Frontal cortex (tissue), 4 donors: Measurements from ENCODE around the gene SMIM5. TPM values are rescaled to one million over a fixed set of nuclear protein-coding genes. Genes with fewer than 3 reads are reported as not detected.

Source experiments
- DNase-seq, 2 donors: peaks; one replicate each; pipeline ENCODE4 v3.0.0; 2012; ENCODE audit warnings: low spot score in 2 of 2
- FAIRE-seq: peaks from 2 replicates; lab custom pipeline; 2012; peaks lifted over from hg19 to GRCh38; lab: Jason Lieb, UNC
- total RNA-seq: library from RNA; depleted of rRNA; stranded (reverse); fragments of >200 nt; gene quantifications from one replicate; pipeline ENCODE4 v1.2.3, GENCODE V29; 2014
- donor health status: control.
- donor health status: control.
- donor health status: control.

SMIM5 gene
- total RNA-seq, 1 donor from 2014 or later, result under 0.01 TPM

DNA sequence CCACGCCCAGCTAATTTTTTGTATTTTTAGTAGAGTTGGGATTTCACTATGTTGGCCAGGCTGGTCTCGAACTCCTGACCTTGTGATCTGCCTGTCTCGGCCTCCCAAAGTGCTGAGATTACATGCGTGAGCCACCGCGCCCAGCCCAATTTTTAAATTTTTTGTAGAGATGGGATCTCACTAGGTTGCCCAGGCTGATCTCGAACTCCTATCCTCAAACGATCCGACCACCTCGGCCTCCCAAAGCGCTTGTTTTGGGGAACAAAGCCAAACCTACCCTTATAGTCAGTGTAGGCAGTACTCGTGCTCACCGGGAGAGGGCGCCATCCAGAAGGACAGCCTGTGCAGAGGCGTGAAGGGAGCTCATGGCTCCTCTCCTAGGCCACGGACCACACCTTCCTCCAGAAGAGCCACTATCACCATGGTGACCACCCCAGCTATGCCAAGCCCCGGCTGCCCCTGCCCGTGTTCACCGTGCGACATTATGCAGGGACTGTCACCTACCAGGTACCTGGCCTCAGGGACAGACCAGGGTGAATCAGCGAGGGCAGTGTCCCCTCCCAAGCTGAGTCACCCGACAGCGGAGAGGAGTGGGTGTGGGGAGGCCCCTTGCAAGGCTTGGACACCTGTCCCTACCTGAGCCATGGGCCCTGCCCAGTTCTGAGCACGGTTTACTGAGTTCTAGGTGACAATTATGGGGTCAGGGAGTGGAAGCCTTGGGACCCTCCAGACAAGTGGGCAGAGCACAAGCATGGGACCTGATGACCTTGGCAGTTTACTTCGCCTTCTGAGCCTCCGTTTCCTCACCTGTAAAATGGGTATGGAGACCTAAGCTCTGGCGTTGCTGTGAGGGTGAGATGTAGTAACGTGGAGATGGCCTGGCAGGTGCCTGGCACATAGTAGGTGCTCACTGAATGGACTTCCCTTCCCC is 31.9 kb upstream of the SMIM5 start:
- no peak for FAIRE-seq
- DNase-seq, result peak in 1 of 2 donors; percentile 64

- FAIRE-seq (no peak), DNase-seq (no peak)
Observed at GRCh38 chr17:75602644-75603043, 30.6 kb upstream of the SMIM5 start.

- DNase-seq, result no peak
- no peak for FAIRE-seq
Observed at GRCh38 chr17:75603123-75603522, 30.1 kb upstream of the SMIM5 start.

DNA sequence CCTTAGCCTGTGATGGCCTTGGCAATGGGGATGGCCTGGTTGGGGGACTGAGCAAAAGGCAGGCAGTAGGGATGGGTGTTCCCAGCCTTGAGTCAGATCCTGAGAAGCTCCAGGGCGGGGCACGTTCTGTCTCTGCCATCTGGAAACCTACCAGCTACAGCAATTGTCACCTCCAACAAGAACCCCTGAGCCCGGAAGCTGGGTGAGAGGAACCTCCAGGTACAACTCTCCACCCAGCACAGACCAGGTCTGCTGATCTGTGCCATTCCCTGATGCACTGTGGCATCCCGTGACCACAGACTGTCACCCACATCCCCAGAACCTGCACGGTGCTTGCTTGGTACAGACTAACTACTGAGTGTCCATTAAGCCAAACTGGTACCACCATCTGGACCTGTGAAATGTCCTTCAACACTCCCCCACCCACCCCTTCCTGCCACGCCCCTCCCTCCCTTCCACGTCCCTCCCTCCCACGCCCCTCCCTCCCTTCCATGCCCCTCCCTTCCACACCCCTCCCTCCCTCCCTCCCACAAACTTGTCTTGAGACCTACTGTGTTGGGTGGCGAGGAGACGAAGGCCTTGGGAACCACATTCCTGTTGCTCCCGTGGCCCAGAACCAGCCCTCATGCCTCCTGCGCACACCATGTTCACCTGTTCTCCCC is 29.1 kb upstream of the SMIM5 start:
- no peak for DNase-seq

DNA sequence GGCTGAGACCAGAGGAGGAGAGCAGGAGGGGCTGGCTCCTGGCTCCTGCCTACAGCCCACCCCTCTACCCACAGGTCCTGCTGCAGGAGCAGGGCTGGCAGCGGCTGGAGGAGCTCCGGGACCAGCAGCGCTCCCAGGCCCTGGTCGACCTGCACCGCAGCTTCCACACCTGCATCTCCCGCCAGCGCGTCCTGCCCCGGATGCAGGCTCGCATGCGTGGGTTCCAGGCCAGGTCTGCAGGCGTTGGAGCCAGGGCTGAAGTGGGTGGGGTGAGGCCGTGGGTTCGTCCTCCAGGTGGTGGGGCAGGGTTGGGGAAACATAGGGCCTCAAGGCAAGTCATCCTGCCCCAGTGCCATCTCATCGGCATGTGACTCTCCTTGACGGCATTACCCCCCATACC is 27.4 kb upstream of the SMIM5 start:
- DNase-seq (no peak), FAIRE-seq (no peak)

More for the DNA sequence above, 29.1 kb upstream of the SMIM5 start:
- FAIRE-seq, result no peak

DNA sequence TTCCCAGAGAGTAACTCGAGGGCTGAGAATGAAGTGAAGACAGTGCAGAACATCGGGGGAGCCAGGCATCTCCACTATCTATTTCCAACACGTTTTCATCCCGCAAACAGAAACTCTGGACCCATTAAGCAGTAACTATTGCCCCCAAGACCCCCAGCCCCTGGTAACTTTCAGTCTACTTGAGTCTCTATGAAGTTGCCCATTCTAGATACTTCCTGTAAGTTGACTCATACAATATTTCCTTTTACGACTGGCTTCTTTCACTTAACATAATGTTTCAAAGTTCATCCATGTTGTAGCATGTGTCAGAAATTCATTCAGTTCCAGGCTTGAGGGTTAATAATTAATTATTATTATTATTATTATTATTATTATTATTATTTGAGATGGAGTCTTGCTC is 26.1 kb upstream of the SMIM5 start:
- DNase-seq, result no peak
- no peak for FAIRE-seq

DNA sequence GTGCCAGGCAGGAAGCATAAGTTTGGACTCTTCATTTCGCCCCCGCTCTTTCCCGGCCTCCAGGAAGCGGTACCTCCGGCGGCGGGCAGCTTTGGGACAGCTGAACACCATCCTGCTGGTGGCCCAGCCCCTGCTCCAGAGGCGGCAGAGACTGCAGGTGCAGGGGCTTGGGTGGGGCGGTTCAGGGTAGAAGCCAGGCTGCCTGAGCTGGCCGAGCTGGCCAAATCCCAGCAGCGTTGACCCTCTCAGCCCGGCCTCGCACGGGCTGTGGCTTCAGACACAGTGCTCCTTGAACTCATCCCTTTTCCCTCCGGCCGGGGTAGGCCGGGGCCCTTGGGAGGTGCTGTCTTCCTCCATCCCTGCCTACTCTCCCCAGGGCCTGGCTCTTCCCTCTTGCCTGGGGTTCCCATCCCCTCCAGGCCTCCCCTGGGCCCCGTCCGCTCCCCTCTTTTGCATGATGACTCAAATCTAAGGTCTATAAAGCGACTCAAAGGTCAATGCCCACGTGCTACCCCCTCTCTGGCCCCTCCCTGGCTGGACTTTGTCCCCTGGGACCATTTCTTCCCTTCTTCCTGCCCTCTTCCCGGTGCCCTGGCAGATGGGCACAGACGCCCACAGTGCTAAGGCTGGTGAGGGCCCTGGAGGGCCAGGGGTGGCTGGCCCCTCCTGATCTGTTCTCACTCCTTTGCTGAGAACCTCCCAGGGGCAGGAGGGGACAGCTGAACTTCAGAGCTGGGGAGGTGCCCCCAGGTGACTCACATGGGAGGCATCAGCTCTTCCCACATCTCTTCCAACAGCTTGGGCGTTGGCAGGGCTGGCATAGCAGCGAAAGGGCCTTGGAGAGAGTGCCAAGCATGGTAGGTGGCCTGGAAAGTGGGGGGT is 22.9 kb upstream of the SMIM5 start:
- FAIRE-seq, result no peak
- DNase-seq, result no peak

- FAIRE-seq (no peak), DNase-seq (no peak)
Observed at GRCh38 chr17:75611851-75612429, 21.3 kb upstream of the SMIM5 start.

DNA sequence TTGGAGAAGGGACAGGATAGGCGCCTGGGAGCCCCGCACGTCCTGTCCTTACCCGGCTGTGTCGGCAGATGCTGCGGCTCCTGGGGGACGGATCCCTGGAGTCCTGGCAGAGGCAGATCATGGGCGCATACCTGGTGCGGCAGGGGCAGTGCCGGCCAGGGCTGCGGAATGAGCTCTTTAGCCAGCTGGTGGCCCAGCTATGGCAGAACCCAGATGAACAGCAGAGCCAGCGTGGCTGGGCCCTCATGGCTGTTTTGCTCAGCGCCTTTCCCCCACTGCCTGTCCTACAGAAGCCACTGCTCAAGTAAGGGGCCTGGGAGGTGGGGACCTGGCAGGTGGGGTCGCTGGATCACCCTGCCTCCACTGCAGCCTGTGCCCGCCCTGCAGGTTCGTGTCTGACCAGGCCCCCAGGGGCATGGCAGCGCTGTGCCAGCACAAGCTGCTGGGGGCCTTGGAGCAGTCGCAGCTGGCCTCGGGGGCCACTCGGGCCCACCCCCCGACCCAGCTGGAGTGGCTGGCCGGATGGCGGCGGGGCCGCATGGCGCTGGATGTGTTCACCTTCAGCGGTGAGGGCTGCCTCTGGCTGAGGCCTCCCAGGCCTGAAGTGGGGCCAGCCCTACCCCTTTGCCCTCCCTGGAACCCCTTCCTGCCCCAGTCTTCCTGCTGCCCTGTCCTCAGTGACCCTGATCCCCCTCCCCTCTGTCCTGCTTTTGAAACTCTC is 20.2 kb upstream of the SMIM5 start:
- FAIRE-seq (no peak), DNase-seq (no peak)

DNA sequence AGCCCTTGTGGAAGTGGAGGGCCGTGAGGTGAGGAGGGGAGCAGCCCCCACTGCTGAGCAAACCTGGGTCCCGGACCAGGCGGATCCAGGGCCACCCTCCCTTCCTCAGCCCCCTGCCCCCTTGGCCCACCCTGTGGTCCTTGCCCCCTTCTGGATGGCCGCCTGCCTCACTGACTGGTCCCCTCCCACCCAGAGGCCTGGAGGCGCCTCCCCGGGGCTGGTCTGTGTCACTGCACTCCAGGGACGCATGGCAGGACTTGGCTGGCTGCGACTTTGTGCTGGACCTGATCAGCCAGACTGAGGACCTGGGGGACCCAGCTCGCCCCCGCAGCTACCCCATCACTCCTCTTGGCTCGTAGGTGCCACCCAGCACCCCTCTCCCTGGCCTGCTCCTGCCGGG is 19.2 kb upstream of the SMIM5 start:
- DNase-seq (no peak), FAIRE-seq (no peak)

DNA sequence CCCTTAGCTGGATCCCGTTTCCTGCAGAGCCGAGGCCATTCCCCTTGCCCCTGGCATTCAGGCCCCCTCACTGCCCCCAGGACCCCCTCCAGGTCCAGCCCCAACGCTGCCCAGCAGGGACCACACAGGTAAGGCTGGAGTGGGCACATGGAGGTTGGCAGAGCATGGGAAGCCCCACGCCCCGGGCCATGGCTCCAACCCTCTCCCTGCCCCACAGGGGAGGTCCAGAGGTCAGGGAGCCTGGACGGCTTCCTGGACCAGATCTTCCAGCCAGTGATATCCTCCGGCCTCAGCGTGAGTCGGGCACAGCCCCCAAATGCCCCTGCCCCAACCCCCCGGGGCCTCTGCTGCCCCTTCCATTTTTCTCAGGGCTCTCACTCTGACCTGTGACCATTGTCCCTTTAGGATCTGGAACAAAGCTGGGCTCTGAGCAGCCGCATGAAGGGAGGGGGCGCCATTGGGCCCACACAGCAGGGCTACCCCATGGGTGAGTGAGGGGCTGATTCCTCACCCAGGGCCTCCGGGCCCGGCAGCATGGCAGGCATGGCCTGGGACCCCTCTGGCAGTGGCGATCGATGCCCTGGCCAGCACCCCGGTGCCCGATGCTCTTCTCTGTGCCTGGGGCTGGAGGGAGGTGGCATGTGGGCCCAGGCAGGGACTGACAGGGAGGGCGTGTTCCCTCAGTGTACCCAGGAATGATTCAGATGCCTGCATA is 18.5 kb upstream of the SMIM5 start:
- DNase-seq (no peak), FAIRE-seq (no peak)

DNA sequence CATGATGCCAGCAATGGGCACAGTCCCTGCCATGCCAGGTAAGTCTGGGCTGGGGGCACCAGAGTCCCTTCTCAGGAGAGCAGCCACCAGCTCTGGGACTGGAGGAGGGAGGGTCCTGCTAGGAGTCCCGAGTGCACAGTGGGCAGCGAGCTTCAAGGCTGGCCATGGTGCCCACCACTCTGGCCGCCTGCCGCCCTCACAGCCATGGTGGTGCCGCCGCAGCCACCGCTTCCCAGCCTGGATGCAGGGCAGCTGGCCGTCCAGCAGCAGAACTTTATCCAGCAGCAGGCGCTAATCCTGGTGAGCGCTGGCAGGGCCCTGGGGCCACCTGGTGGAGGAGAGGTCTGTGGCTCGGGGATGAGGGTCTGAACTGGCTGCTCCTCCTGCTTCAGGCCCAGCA is 17.9 kb upstream of the SMIM5 start:
- FAIRE-seq, result no peak
- no peak for DNase-seq

DNA sequence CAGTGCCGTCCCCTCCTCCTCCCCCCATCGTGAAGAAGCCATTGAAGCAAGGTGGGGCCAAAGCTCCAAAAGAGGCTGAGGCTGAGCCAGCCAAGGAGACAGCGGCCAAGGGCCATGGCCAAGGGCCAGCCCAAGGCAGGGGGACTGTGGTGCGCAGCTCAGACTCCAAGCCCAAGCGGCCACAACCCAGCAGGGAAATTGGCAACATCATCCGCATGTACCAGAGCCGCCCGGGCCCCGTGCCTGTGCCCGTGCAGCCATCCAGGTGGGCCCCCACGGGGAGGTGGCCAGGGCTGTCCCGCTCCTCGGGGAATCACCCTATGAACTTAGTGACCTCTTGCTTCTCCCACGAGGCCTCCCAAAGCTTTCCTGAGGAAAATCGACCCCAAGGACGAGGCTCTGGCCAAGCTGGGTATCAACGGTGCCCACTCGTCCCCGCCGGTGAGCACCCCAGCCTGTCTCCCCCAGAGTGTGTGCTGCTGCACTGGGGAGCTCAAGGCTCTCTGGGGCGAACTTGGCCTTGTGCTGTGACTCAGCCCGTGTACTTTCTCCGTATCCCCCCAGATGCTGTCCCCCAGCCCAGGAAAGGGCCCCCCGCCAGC is 16.6 kb upstream of the SMIM5 start:
- no peak for FAIRE-seq
- no peak for DNase-seq

DNA sequence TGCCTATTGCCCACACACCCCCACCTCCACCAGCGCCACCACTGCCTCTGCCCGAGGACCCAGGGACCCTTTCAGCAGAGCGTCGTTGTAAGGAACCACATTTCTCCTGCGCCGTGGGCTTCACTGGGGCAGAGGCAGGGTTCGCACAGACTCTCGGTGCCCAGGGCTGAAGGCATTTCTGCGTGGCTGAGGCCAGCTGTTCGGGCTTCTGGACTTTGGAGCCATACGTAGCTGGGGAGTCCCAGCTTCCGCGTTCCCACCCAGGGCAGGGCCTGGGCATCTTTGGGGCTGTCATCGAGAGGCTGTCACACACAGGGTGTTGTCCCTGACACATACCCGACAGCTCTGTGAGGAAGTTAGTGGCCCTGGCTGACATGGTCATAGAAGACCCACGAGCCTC is 16.0 kb upstream of the SMIM5 start:
- FAIRE-seq (no peak), DNase-seq (no peak)

DNA sequence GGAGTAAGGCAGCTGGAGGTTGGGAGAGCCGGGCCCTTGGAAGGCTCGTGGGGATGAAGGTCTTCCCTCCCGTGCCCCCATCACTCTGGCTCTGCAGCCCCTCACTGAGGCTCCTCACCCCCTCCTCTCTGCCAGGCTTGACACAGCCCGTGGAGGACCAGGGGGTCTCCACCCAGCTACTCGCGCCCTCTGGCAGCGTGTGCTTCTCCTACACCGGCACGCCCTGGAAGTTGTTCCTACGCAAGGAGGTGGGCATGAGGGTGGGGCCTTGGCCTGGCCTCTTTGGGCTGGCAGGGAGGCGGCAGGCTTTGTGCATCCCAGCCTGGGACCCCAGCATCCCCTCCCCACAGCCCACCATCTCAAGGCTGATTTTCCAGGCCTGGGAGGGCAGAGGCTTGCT is 15.6 kb upstream of the SMIM5 start:
- DNase-seq, result no peak
- FAIRE-seq, result no peak

- peak in 1 of 2 donors; percentile 60 for DNase-seq
- FAIRE-seq, result no peak
Observed at GRCh38 chr17:75619506-75620431, 13.5 kb upstream of the SMIM5 start.

DNA sequence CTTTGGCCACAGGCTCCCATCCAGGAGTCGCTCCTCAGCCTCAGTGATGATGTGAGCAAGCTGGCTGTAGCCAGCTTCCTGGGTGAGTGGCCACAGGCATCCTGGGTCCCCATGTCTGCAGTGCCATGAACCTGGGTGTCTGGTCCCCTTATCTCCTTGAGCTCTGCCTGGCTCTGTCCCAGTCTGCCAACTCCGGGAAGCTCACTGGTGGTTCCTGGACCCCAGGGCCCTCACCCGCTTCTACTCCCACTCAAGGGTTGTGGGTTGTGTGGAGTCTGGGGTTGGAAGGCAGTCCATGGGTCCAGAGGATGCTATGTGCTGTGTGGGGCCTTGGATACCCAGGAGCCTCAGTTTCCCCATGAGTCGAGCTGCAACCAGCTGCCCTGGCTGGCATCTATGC is 11.7 kb upstream of the SMIM5 start:
- DNase-seq (no peak), FAIRE-seq (no peak)
